LNCaP clone FGC (cell line): ENCODE data around the gene TGIF2.
"Not testable (repeated sequence)": the region's sequence is repeated elsewhere in the genome, so short reads cannot be mapped to it uniquely, and the experiment has no call there.

ENCODE experiments used
- DNase-seq: peaks from one replicate; pipeline ENCODE4 v3.0.0-alpha.2; 2011; ENCODE audit warnings: low read depth
- H3K4me3 ChIP-seq: 2 replicates; pipeline ENCODE4 v1.5.1; 2011; ENCODE audit warnings: mild to moderate bottlenecking, low read depth, low read length, control low read depth
- TF ChIP-seq, protein P1 (sequence below): IDR thresholded peaks from 2 replicates; pipeline ENCODE4 v1.5.1; 2012; ENCODE audit warnings: mild to moderate bottlenecking; ENCODE audit not compliant: control insufficient read depth, insufficient read depth; ENCODE audit errors: extremely low read depth

TGIF2 gene

GRCh38 chr20:36563374-36563773 is 10.0 kb upstream of the TGIF2 start:
- TF ChIP-seq, protein P1, sequence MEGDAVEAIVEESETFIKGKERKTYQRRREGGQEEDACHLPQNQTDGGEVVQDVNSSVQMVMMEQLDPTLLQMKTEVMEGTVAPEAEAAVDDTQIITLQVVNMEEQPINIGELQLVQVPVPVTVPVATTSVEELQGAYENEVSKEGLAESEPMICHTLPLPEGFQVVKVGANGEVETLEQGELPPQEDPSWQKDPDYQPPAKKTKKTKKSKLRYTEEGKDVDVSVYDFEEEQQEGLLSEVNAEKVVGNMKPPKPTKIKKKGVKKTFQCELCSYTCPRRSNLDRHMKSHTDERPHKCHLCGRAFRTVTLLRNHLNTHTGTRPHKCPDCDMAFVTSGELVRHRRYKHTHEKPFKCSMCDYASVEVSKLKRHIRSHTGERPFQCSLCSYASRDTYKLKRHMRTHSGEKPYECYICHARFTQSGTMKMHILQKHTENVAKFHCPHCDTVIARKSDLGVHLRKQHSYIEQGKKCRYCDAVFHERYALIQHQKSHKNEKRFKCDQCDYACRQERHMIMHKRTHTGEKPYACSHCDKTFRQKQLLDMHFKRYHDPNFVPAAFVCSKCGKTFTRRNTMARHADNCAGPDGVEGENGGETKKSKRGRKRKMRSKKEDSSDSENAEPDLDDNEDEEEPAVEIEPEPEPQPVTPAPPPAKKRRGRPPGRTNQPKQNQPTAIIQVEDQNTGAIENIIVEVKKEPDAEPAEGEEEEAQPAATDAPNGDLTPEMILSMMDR = no peak
- DNase-seq = no peak
- no peak overlapping the region for H3K4me3 ChIP-seq

GRCh38 chr20:36564078-36564725 is 9.2 kb upstream of the TGIF2 start:
- DNase-seq = not testable (repeated sequence)

GRCh38 chr20:36564726-36565121 is 8.7 kb upstream of the TGIF2 start:
- H3K4me3 ChIP-seq, DNase-seq: not testable (repeated sequence)

More at GRCh38 chr20:36564078-36564725, 9.2 kb upstream of the TGIF2 start:
- not testable (repeated sequence) for H3K4me3 ChIP-seq

GRCh38 chr20:36565520-36565919 is 7.9 kb upstream of the TGIF2 start:
- no peak overlapping the region for H3K4me3 ChIP-seq
- no peak for DNase-seq
- TF ChIP-seq, protein P1 = no peak

- DNase-seq = no peak
- TF ChIP-seq, protein P1 = no peak
- H3K4me3 ChIP-seq = no peak overlapping the region
Measured at GRCh38 chr20:36569847-36570429, 3.5 kb upstream of the TGIF2 start.

DNA sequence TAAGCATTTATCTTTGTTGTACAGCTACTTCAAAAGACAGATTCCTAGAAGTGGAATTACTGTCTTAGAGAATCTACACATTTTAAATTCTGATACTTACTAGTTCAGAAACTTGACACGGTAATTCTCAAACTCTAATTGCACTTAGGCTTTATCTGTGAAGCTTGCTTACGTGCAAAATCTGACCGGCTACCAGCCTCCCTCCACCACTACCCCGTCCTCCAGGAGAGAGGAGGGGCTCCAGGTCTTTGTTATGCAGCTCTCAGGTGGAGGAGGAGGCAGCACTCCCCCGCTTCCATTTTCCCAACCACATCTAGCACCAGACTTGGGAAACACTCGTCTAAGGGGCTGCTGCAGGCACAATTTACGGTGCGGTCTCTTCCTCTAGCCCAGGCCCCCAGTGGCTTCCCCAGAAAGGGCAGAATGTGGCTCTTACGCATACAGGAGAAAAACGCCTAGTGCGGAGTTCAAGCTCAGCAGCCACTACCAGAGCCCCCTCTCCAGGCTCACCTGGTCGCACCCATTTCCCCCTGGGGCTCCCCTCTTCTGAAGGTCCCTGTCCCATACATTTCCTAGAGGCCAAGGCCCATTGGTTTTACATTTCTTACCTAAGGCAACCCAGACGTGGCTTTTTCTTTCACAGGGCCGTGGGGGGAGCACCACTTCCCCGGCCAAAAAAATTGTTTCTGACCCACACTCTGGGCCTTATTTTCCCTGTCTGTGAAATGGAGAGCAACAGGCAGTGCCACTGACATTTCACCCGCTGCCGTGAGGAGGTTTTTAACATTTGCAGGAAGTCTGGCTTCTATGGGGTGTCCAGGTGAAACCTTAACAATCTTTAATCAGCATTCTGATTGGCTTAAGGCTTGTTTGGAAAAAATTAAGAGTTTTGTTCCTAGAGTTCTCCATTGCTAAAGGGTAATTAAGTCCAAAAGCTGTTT is 1.6 kb upstream of the TGIF2 start:
- no peak for DNase-seq
- H3K4me3 ChIP-seq = no peak overlapping the region
- TF ChIP-seq, protein P1 = no peak

GRCh38 chr20:36572701-36573102 is 695 bp upstream of the TGIF2 start:
- TF ChIP-seq, protein P1 = no peak
- no peak for DNase-seq
- H3K4me3 ChIP-seq = no peak overlapping the region
